Mucosa of rectum (tissue), 2 donors: ENCODE data around the gene DOCK3.

Source experiments
- H3K27ac ChIP-seq, 2 donors: one replicate each; pipeline ENCODE4 v1.7.0; 2013; ENCODE audit warnings: inconsistent platforms in 2 of 2, low read depth in 2 of 2, low read length in 2 of 2
- H3K27me3 ChIP-seq, 2 donors: one replicate each; pipeline ENCODE4 v1.7.0; 2013; ENCODE audit warnings: low read length in 2 of 2; ENCODE audit not compliant: control insufficient read depth in 2 of 2, insufficient read depth in 2 of 2
- H3K36me3 ChIP-seq, 2 donors: one replicate each; pipeline ENCODE4 v1.7.0; 2013; ENCODE audit warnings: low read length in 2 of 2; ENCODE audit not compliant: control insufficient read depth in 2 of 2, insufficient read depth in 2 of 2
- H3K4me1 ChIP-seq, 2 donors: one replicate each; pipeline ENCODE4 v1.7.0; 2013; ENCODE audit warnings: low read length in 2 of 2, mild to moderate bottlenecking in 1 of 2; ENCODE audit not compliant: control insufficient read depth in 2 of 2, insufficient read depth in 2 of 2
- H3K4me3 ChIP-seq, 2 donors: one replicate each; pipeline ENCODE4 v1.7.0; 2013; ENCODE audit warnings: low read length in 2 of 2
- H3K9ac ChIP-seq, 2 donors: one replicate each; pipeline ENCODE4 v1.7.0; 2013; ENCODE audit warnings: low read length in 2 of 2, low read depth in 1 of 2, mild to moderate bottlenecking in 1 of 2
- H3K9me3 ChIP-seq, 2 donors: one replicate each; pipeline ENCODE4 v1.7.0; 2013; ENCODE audit warnings: low read length in 2 of 2; ENCODE audit not compliant: control insufficient read depth in 2 of 2
- donor health status: healthy.
- donor health status: Normal muscosa, but diverticular disease.

DOCK3 gene

GRCh38 chr3:51375571-51375970 is 700.8 kb downstream of the DOCK3 start:
- Histone ChIP-seq H3K4me3 (no peak overlapping the region), H3K27ac (no peak overlapping the region), H3K9me3 (no peaks in the 10 kb centered on the region), H3K4me1 (no peaks in the 10 kb centered on the region), H3K36me3 (no peaks in the 10 kb centered on the region), H3K27me3 (peaks cover 2 to 3% of the 10 kb centered on the region in 2 donors), H3K9ac (no peak overlapping the region)

GRCh38 chr3:51378065-51378464 is 703.3 kb downstream of the DOCK3 start:
- Histone ChIP-seq H3K36me3 (no peaks in the 10 kb centered on the region), H3K9me3 (no peaks in the 10 kb centered on the region), H3K27ac (no peak overlapping the region), H3K4me1 (no peaks in the 10 kb centered on the region), H3K4me3 (no peak overlapping the region), H3K9ac (no peak overlapping the region), H3K27me3 (peaks cover 2 to 3% of the 10 kb centered on the region in 2 donors)

GRCh38 chr3:51378726-51379125 is 704.0 kb downstream of the DOCK3 start:
- no peaks in the 10 kb centered on the region for H3K36me3 ChIP-seq
- no peak overlapping the region for H3K9ac ChIP-seq
- H3K9me3 ChIP-seq = no peaks in the 10 kb centered on the region
- peaks cover 2 to 3% of the 10 kb centered on the region in 2 donors for H3K27me3 ChIP-seq
- H3K27ac ChIP-seq = no peak overlapping the region
- no peak overlapping the region for H3K4me3 ChIP-seq
- H3K4me1 ChIP-seq = peaks cover 0 to 4% of the 10 kb centered on the region in 2 donors

- Histone ChIP-seq H3K27me3 (peaks cover 2 to 3% of the 10 kb centered on the region in 2 donors), H3K4me1 (peaks cover 3 to 10% of the 10 kb centered on the region in 2 donors), H3K27ac (no peak overlapping the region), H3K36me3 (no peaks in the 10 kb centered on the region), H3K9me3 (no peaks in the 10 kb centered on the region), H3K9ac (no peak overlapping the region), H3K4me3 (no peak overlapping the region)
Observed at GRCh38 chr3:51379301-51379700, 704.6 kb downstream of the DOCK3 start.

GRCh38 chr3:51379746-51380455 is 705.2 kb downstream of the DOCK3 start:
- Histone ChIP-seq H3K36me3 (no peaks in the 10 kb centered on the region), H3K27me3 (peaks cover 2 to 3% of the 10 kb centered on the region in 2 donors), H3K4me3 (no peak overlapping the region), H3K9me3 (no peaks in the 10 kb centered on the region), H3K27ac (no peak overlapping the region), H3K4me1 (peaks cover 3 to 11% of the 10 kb centered on the region in 2 donors), H3K9ac (no peak overlapping the region)

GRCh38 chr3:51380601-51381332 is 706.0 kb downstream of the DOCK3 start:
- peaks cover 0 to 2% of the 10 kb centered on the region in 2 donors for H3K27me3 ChIP-seq
- H3K27ac ChIP-seq = no peak overlapping the region
- H3K36me3 ChIP-seq = no peaks in the 10 kb centered on the region
- H3K9me3 ChIP-seq = no peaks in the 10 kb centered on the region
- H3K9ac ChIP-seq = no peak overlapping the region
- H3K4me3 ChIP-seq = no peak overlapping the region
- peaks cover 6 to 13% of the 10 kb centered on the region in 2 donors for H3K4me1 ChIP-seq

GRCh38 chr3:51381333-51381705 is 706.6 kb downstream of the DOCK3 start:
- no peak overlapping the region for H3K4me3 ChIP-seq
- H3K4me1 ChIP-seq = peaks cover 11 to 19% of the 10 kb centered on the region in 2 donors
- H3K27ac ChIP-seq = no peak overlapping the region
- no peak overlapping the region for H3K9ac ChIP-seq
- no peaks in the 10 kb centered on the region for H3K36me3 ChIP-seq
- H3K9me3 ChIP-seq = no peaks in the 10 kb centered on the region
- H3K27me3 ChIP-seq = peaks cover 0 to 2% of the 10 kb centered on the region in 2 donors

- Histone ChIP-seq H3K4me1 (peaks cover 14 to 25% of the 10 kb centered on the region in 2 donors), H3K9ac (no peak overlapping the region), H3K9me3 (no peaks in the 10 kb centered on the region), H3K27me3 (peaks cover 0 to 2% of the 10 kb centered on the region in 2 donors), H3K36me3 (no peaks in the 10 kb centered on the region), H3K27ac (no peak overlapping the region), H3K4me3 (no peak overlapping the region)
Observed at GRCh38 chr3:51382076-51382745, 707.5 kb downstream of the DOCK3 start.

- Histone ChIP-seq H3K36me3 (peaks cover 5% of the 10 kb centered on the region in 2 donors), H3K4me1 (peaks cover 23 to 30% of the 10 kb centered on the region in 2 donors), H3K9ac (peak overlapping the region in 1 of 2 donors; percentile 6)
Observed at GRCh38 chr3:51382947-51383578, 708.3 kb downstream of the DOCK3 start.

More at GRCh38 chr3:51382947-51383578, 708.3 kb downstream of the DOCK3 start:
- no peak overlapping the region for H3K27ac ChIP-seq
- H3K4me3 ChIP-seq = peak overlapping the region in 1 of 2 donors; percentile 97
- H3K9me3 ChIP-seq = no peaks in the 10 kb centered on the region
- H3K27me3 ChIP-seq = no peaks in the 10 kb centered on the region
